Neuronal stem cell (in vitro differentiated cells): Measurements from ENCODE around the gene ARTN.

ENCODE experiments used
- DNase-seq: peaks from one replicate; pipeline ENCODE4 v3.0.0-alpha.2; 2013; ENCODE audit warnings: low spot score
- H2AFZ ChIP-seq: one replicate; pipeline ENCODE4 v1.6.1; 2013; ENCODE audit warnings: mild to moderate bottlenecking, low read length, inconsistent platforms
- H2AK5ac ChIP-seq: 2 replicates; pipeline ENCODE4 v1.6.1; 2013; ENCODE audit warnings: low read depth, mild to moderate bottlenecking, inconsistent platforms, low read length, moderate library complexity, mixed read lengths
- H2BK120ac ChIP-seq: 2 replicates; pipeline ENCODE4 v1.6.1; 2013; ENCODE audit warnings: low read depth, mild to moderate bottlenecking, inconsistent platforms, low read length, moderate library complexity, mixed read lengths
- H2BK12ac ChIP-seq: one replicate; pipeline ENCODE4 v1.6.1; 2013; ENCODE audit warnings: low read length, inconsistent platforms
- H2BK15ac ChIP-seq: 2 replicates; pipeline ENCODE4 v1.6.1; 2013; ENCODE audit warnings: mild to moderate bottlenecking, low read length, inconsistent platforms, mixed read lengths
- H2BK5ac ChIP-seq: one replicate; pipeline ENCODE4 v1.6.1; 2013; ENCODE audit warnings: inconsistent platforms, mild to moderate bottlenecking, low read length, moderate library complexity
- H3K14ac ChIP-seq: one replicate; pipeline ENCODE4 v1.6.1; 2013; ENCODE audit warnings: low read length, inconsistent platforms
- H3K18ac ChIP-seq: 2 replicates; pipeline ENCODE4 v1.6.1; 2013; ENCODE audit warnings: low read length, inconsistent platforms
- H3K23ac ChIP-seq: 2 replicates; pipeline ENCODE4 v1.6.1; 2013; ENCODE audit warnings: low read depth, mild to moderate bottlenecking, mixed read lengths, low read length, inconsistent platforms; ENCODE audit not compliant: poor library complexity
- H3K27ac ChIP-seq: replicated peaks from 3 replicates; pipeline ENCODE4 v1.5.1; 2013; ENCODE audit warnings: low read length, inconsistent platforms
- H3K27me3 ChIP-seq, 3 experiments: 2 replicates each; pipeline ENCODE4 v1.6.1; 2013; ENCODE audit warnings: low read length in 3 of 3, mild to moderate bottlenecking in 2 of 3, inconsistent platforms in 1 of 3, low read depth in 1 of 3, mixed read lengths in 1 of 3, moderate library complexity in 1 of 3; ENCODE audit not compliant: control insufficient read depth in 3 of 3, insufficient read depth in 3 of 3
- H3K36me3 ChIP-seq, 2 donors: replicated peaks in 1 of 2; 2 replicates each; pipeline ENCODE4 v1.6.1; 2013; ENCODE audit warnings: low read length in 2 of 2; ENCODE audit not compliant: control insufficient read depth in 2 of 2, insufficient read depth in 2 of 2
- H3K4ac ChIP-seq: 2 replicates; pipeline ENCODE4 v1.6.1; 2013; ENCODE audit warnings: inconsistent platforms, mild to moderate bottlenecking, low read length, moderate library complexity
- H3K4me1 ChIP-seq, 2 donors: 1 replicate in 1 of 2; 2 replicates in 1 of 2; pipeline ENCODE4 v1.6.1; 2013; ENCODE audit warnings: low read length in 2 of 2, low read depth in 1 of 2; ENCODE audit not compliant: control insufficient read depth in 2 of 2, insufficient read depth in 1 of 2
- H3K4me2 ChIP-seq: one replicate; pipeline ENCODE4 v1.6.1; 2013; ENCODE audit warnings: mild to moderate bottlenecking, low read length, inconsistent platforms; ENCODE audit not compliant: insufficient read depth, poor library complexity, severe bottlenecking
- H3K4me3 ChIP-seq, 2 donors: 2 replicates each; pipeline ENCODE4 v1.5.1; 2013; ENCODE audit warnings: low read length in 2 of 2, mild to moderate bottlenecking in 2 of 2, inconsistent platforms in 1 of 2, moderate library complexity in 1 of 2
- H3K79me1 ChIP-seq: one replicate; pipeline ENCODE4 v1.6.1; 2013; ENCODE audit warnings: low read depth, mild to moderate bottlenecking, inconsistent platforms, low read length, moderate library complexity
- H3K9ac ChIP-seq: one replicate; pipeline ENCODE4 v1.6.1; 2013; ENCODE audit warnings: mild to moderate bottlenecking, low read depth, low read length, inconsistent platforms; ENCODE audit not compliant: poor library complexity
- H3K9me3 ChIP-seq, 2 donors: replicated peaks in 1 of 2; 2 replicates each; pipeline versions ENCODE3 to v1.6.1; 2013; ENCODE audit warnings: low read length in 2 of 2, mild to moderate bottlenecking in 2 of 2, inconsistent platforms in 1 of 2, low read depth in 1 of 2, mixed read lengths in 1 of 2, moderate library complexity in 1 of 2; ENCODE audit not compliant: control insufficient read depth in 2 of 2, insufficient read depth in 1 of 2
- H4K8ac ChIP-seq: one replicate; pipeline ENCODE4 v1.6.1; 2013; ENCODE audit warnings: low read depth, mild to moderate bottlenecking, inconsistent platforms, low read length, moderate library complexity
- H4K91ac ChIP-seq: one replicate; pipeline ENCODE4 v1.6.1; 2013; ENCODE audit warnings: low read length, low read depth, mild to moderate bottlenecking, inconsistent platforms; ENCODE audit not compliant: poor library complexity
- WGBS, 2 donors: extraction: QIAGEN DNeasy Blood & Tissue Kit; methylation state at CpG; one replicate each; pipeline ENCODE4 v1.1.7; 2013; ENCODE audit warnings: missing lambda C conversion rate in 2 of 2, mixed read lengths in 1 of 2; ENCODE audit not compliant: insufficient read length in 2 of 2, insufficient replicate concordance in 1 of 2; ENCODE audit errors: extremely low coverage in 2 of 2; 5-methylcytosine and 5-hydroxymethylcytosine counted together

ARTN gene

DNA sequence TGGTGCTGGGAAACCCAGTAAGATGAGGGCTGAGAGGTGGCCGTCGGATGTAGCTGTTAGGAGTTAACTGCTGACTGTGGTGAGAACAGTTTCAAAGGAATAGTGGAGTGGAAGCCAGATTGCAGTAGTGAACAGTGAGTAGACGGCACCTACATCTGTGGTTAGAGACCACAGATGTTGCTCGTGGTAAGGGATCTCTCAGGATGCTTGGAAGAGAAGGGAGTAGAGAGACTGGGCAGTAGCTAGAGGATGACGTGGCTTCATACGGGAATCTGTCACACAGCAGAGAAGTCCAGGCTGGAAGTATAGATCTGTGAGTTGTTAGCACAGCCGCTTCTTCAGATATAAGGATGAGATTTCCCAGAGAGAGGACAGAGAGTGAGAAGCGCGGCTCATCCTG is 7.8 kb upstream of the ARTN start:
- Histone ChIP-seq H3K23ac (no peak overlapping the region), H2BK15ac (no peak overlapping the region), H3K79me1 (no peaks in the 10 kb centered on the region), H3K9me3 (no peaks in the 10 kb centered on the region), H3K27ac (no peak overlapping the region), H2AK5ac (no peak overlapping the region), H3K18ac (no peak overlapping the region), H2BK12ac (no peak overlapping the region), H3K4me3 (no peak overlapping the region), H3K4me2 (no peak overlapping the region), H2AFZ (no peak overlapping the region), H3K4ac (no peak overlapping the region), H3K36me3 (peaks cover 2 to 33% of the 10 kb centered on the region in 2 donors), H2BK120ac (no peak overlapping the region), H4K91ac (no peak overlapping the region), H3K9ac (no peak overlapping the region), H3K14ac (no peak overlapping the region), H3K4me1 (no peaks in the 10 kb centered on the region), H4K8ac (no peak overlapping the region), H2BK5ac (no peak overlapping the region), H3K27me3 (no peaks in the 10 kb centered on the region)
- no CpG with 5 or more reads among the region's 9 CpGs for WGBS, 2 donors
- no peak for DNase-seq

DNA sequence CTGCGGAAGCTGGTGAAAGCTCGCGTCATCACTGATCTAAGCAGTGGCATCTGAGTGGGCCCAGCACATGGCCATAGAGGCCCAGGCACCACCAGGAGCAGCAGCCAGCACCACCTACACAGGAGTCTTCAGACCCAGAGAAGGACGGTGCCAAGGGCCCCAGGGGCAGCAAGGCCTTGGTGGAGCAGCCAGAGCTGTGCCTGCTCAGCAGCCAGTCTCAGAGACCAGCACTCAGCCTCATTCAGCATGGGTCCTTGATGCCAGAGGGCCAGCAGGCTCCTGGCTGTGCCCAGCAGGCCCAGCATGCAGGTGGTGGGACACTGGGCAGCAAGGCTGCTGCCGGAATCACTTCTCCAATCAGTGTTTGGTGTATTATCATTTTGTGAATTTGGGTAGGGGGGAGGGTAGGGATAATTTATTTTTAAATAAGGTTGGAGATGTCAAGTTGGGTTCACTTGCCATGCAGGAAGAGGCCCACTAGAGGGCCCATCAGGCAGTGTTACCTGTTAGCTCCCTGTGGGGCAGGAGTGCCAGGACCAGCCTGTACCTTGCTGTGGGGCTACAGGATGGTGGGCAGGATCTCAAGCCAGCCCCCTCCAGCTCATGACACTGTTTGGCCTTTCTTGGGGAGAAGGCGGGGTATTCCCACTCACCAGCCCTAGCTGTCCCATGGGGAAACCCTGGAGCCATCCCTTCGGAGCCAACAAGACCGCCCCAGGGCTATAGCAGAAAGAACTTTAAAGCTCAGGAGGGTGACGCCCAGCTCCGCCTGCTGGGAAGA is 3.2 kb upstream of the ARTN start:
- H3K18ac ChIP-seq: no peak overlapping the region
- no peaks in the 10 kb centered on the region for H3K79me1 ChIP-seq
- H3K27me3 ChIP-seq: peaks cover 2 to 11% (median 4%) of the 10 kb centered on the region in 3 experiments
- H2AFZ ChIP-seq: no peak overlapping the region
- H2AK5ac ChIP-seq: no peak overlapping the region
- no peak overlapping the region for H3K4ac ChIP-seq
- H2BK15ac ChIP-seq: no peak overlapping the region
- H4K91ac ChIP-seq: no peak overlapping the region
- no peak overlapping the region for H3K27ac ChIP-seq
- H2BK5ac ChIP-seq: no peak overlapping the region
- DNase-seq: no peak
- H3K9me3 ChIP-seq: no peaks in the 10 kb centered on the region
- no CpG with 5 or more reads among the region's 10 CpGs for WGBS, 2 donors
- H3K4me1 ChIP-seq: peaks cover 5 to 16% of the 10 kb centered on the region in 2 donors
- no peak overlapping the region for H3K9ac ChIP-seq
- H3K23ac ChIP-seq: no peak overlapping the region
- no peak overlapping the region for H4K8ac ChIP-seq
- no peak overlapping the region for H3K4me3 ChIP-seq
- no peak overlapping the region for H2BK12ac ChIP-seq
- no peak overlapping the region for H2BK120ac ChIP-seq
- H3K4me2 ChIP-seq: no peak overlapping the region
- H3K14ac ChIP-seq: no peak overlapping the region
- peaks cover 2 to 20% of the 10 kb centered on the region in 2 donors for H3K36me3 ChIP-seq

DNA sequence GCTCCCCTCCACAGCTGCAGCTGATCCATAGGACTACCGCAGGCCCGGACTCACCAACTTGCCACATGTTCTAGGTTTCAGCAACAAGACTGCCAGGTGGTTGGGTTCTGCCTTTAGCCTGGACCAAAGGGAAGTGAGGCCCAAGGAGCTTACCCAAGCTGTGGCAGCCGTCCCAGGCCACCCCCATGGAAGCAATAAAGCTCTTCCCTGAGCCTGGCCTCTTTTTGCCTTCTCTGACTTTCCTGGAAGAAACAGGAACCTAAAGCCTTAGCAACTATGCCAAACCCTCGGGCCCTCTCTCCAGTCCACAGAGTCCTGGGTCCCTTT is 2.7 kb upstream of the ARTN start:
- Histone ChIP-seq H2AFZ (no peak overlapping the region), H3K23ac (no peak overlapping the region), H3K9me3 (no peaks in the 10 kb centered on the region), H3K4me1 (peaks cover 8 to 21% of the 10 kb centered on the region in 2 donors), H3K18ac (no peak overlapping the region), H3K36me3 (peaks cover 0 to 15% of the 10 kb centered on the region in 2 donors), H3K27me3 (peaks cover 4 to 16% (median 7%) of the 10 kb centered on the region in 3 experiments), H3K14ac (no peak overlapping the region), H4K91ac (no peak overlapping the region), H3K9ac (no peak overlapping the region), H3K4me2 (no peak overlapping the region), H3K79me1 (no peaks in the 10 kb centered on the region), H3K4ac (no peak overlapping the region), H2AK5ac (no peak overlapping the region), H3K27ac (no peak overlapping the region), H3K4me3 (no peak overlapping the region), H2BK120ac (no peak overlapping the region), H2BK15ac (no peak overlapping the region), H2BK12ac (no peak overlapping the region), H2BK5ac (no peak overlapping the region), H4K8ac (no peak overlapping the region)
- no peak for DNase-seq
- whole genome bisulfite sequencing, 2 donors: no CpG with 5 or more reads among the region's 4 CpGs

DNA sequence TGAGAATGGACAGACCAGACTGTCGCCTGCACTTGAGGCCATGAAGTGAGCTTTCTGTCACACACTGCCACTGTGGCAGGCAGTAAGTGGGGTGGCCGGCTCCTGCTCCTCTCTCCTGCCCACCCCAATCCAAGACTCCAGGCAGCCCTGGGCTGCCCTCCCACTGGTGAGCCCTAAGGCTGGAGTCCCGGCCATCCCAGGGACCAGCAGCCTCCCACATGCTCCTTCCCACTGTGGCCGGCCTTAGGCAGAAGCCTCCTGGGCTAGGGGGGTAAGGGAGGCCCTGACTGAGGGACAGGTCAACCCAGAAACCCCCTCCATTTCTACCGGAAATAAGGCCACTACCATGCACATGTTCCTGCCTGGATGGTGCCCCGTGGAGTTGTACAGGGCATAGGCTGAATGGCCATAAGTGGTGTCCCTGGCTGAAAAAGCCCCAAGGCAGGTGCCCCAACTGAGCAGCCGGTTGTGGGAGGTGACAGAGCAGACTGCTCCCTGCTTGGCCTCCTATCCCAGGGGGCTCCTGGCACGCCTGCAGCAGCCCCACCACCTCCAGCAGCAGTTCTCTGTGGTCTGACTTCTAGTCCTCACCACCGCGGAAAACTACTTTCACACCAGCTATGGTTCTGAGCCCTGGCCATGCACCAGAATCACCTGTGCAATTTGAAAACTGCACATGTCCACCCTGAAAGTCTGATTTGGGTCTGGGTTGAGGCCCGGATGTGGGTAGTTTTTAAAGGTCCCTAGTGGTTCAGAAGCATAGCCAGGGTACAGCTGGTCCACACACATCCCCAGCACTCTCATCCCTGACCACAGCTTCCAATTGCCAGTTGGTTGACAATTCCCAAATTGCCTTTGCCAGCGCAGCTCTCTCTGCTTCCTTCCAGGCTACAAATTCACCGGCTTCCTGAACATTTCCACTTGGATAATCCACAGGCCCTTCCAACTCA is 1.6 kb upstream of the ARTN start:
- Histone ChIP-seq H3K27ac (no peak overlapping the region), H3K23ac (peak overlapping the region; percentile 3), H3K4me2 (no peak overlapping the region), H3K4me1 (peaks cover 8 to 23% of the 10 kb centered on the region in 2 donors), H4K91ac (no peak overlapping the region), H2BK12ac (no peak overlapping the region), H2BK15ac (no peak overlapping the region), H3K9ac (no peak overlapping the region), H2AFZ (no peak overlapping the region), H4K8ac (peak overlapping the region; percentile 25), H3K4me3 (no peak overlapping the region), H3K36me3 (peaks cover 0 to 8% of the 10 kb centered on the region in 2 donors), H3K9me3 (no peaks in the 10 kb centered on the region), H2BK5ac (no peak overlapping the region), H2BK120ac (no peak overlapping the region), H2AK5ac (no peak overlapping the region), H3K14ac (no peak overlapping the region), H3K18ac (no peak overlapping the region), H3K27me3 (peaks cover 4 to 22% (median 10%) of the 10 kb centered on the region in 3 experiments), H3K79me1 (peaks cover 1% of the 10 kb centered on the region), H3K4ac (no peak overlapping the region)
- DNase-seq: no peak
- WGBS, 2 donors: no CpG with 5 or more reads among the region's 13 CpGs
